MM.1S (cell line): ENCODE measurements around the gene EVA1A.

Experiments used
- EZH2 ChIP-seq: fragments of 300-600 bp; sonication (generic); optimal IDR thresholded peaks from 2 replicates; pipeline ENCODE3; 2017; ENCODE audit warnings: low read depth, mild to moderate bottlenecking, antibody characterized with exemption, low read length, mixed read lengths
- EZH2phosphoT487 ChIP-seq: fragments of 300-600 bp; sonication (generic); IDR thresholded peaks from 2 replicates; pipeline ENCODE4 v1.6.1; 2018; ENCODE audit warnings: antibody characterized with exemption, low read length
- TF ChIP-seq, protein P1 (sequence below): fragments of 300-600 bp; sonication (generic); IDR thresholded peaks from 2 replicates; pipeline ENCODE4 v1.5.1; 2016; ENCODE audit warnings: antibody characterized with exemption, low read length, mixed read lengths

DNA sequence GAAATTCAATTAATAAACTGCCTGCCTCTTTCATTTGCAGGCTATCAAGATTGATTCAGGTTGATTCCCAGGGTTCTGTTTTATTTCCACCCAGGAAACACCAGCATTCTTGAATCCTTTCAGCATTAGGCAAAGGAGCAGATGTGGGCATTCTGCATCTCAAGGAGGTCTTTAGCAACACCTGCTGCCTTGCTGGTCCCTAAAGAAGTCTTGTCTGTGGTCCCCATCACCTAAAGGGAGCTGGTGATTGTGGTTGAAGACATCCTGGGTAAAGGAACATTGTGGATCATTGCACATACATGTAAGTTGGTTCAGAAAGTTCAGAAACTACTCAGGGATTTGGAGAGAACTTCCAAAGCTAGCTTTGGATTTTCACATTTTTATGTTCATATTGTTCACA, 78.3 kb downstream of the EVA1A start:
- TF ChIP-seq, protein P1, sequence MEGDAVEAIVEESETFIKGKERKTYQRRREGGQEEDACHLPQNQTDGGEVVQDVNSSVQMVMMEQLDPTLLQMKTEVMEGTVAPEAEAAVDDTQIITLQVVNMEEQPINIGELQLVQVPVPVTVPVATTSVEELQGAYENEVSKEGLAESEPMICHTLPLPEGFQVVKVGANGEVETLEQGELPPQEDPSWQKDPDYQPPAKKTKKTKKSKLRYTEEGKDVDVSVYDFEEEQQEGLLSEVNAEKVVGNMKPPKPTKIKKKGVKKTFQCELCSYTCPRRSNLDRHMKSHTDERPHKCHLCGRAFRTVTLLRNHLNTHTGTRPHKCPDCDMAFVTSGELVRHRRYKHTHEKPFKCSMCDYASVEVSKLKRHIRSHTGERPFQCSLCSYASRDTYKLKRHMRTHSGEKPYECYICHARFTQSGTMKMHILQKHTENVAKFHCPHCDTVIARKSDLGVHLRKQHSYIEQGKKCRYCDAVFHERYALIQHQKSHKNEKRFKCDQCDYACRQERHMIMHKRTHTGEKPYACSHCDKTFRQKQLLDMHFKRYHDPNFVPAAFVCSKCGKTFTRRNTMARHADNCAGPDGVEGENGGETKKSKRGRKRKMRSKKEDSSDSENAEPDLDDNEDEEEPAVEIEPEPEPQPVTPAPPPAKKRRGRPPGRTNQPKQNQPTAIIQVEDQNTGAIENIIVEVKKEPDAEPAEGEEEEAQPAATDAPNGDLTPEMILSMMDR: no peak
- TF ChIP-seq EZH2: no peak
- no peak for TF ChIP-seq EZH2phosphoT487
